HEK293T (cell line): Measurements from ENCODE around the gene PRKAG2.

Experiments
- CTCF ChIA-PET: fragments of 350-600 bp; formaldehyde crosslinking; extraction: SDS; loops from one replicate; lab custom pipeline; 2021; ENCODE audit warnings: antibody characterized with exemption, inconsistent platforms; lab: Yijun Ruan, JAX
- POLR2A ChIA-PET: fragments of 350-600 bp; formaldehyde crosslinking; extraction: SDS; loops from one replicate; lab custom pipeline; 2020; ENCODE audit warnings: antibody characterized with exemption, inconsistent platforms; lab: Yijun Ruan, JAX
- DNase-seq: peaks from one replicate; pipeline ENCODE4 v3.0.0; 2012; ENCODE audit warnings: mixed read lengths; ENCODE audit errors: extremely low spot score
- ARNT ChIP-seq: fragments of 450-650 bp; IDR thresholded peaks from 2 replicates; pipeline ENCODE4 v1.6.1; 2017; ENCODE audit warnings: mild to moderate bottlenecking
- BHLHE40 ChIP-seq: fragments of 450-650 bp; IDR thresholded peaks from 2 replicates; pipeline ENCODE4 v1.6.1; 2016; ENCODE audit warnings: mild to moderate bottlenecking, moderate library complexity, borderline replicate concordance
- CTBP1 ChIP-seq: fragments of 450-650 bp; IDR thresholded peaks from 2 replicates; pipeline ENCODE4 v1.6.1; 2016; ENCODE audit warnings: borderline replicate concordance
- ELF4 ChIP-seq: fragments of 450-650 bp; IDR thresholded peaks from 2 replicates; pipeline ENCODE4 v1.6.1; 2017; ENCODE audit warnings: antibody characterized with exemption
- FOXA1 ChIP-seq: fragments of 450-650 bp; IDR thresholded peaks from 2 replicates; pipeline ENCODE4 v1.6.1; 2016; ENCODE audit warnings: mild to moderate bottlenecking
- FOXK2 ChIP-seq: fragments of 450-650 bp; IDR thresholded peaks from 2 replicates; pipeline ENCODE4 v1.6.1; 2016; ENCODE audit warnings: mild to moderate bottlenecking
- FOXM1 ChIP-seq: fragments of 450-650 bp; IDR thresholded peaks from 2 replicates; pipeline ENCODE4 v1.6.1; 2017; ENCODE audit warnings: mild to moderate bottlenecking, borderline replicate concordance
- HDGF ChIP-seq: fragments of 450-650 bp; IDR thresholded peaks from 2 replicates; pipeline ENCODE4 v1.6.1; 2017; ENCODE audit warnings: antibody characterized with exemption, borderline replicate concordance
- L3MBTL2 ChIP-seq: fragments of 450-650 bp; conservative IDR thresholded peaks from 2 replicates; pipeline ENCODE4 v1.6.1; 2016; ENCODE audit warnings: mild to moderate bottlenecking
- LEF1 ChIP-seq: fragments of 450-650 bp; IDR thresholded peaks from 2 replicates; pipeline ENCODE4 v1.6.1; 2017; ENCODE audit warnings: mild to moderate bottlenecking, borderline replicate concordance
- NFRKB ChIP-seq: fragments of 450-650 bp; IDR thresholded peaks from 2 replicates; pipeline ENCODE4 v1.6.1; 2016; ENCODE audit warnings: mild to moderate bottlenecking, moderate library complexity
- SP1 ChIP-seq: fragments of 450-650 bp; IDR thresholded peaks from 2 replicates; pipeline ENCODE4 v1.6.1; 2017
- SUZ12 ChIP-seq: fragments of 450-650 bp; IDR thresholded peaks from 2 replicates; pipeline ENCODE4 v1.6.1; 2016; ENCODE audit warnings: mild to moderate bottlenecking
- TARDBP ChIP-seq: fragments of 450-650 bp; IDR thresholded peaks from 2 replicates; pipeline ENCODE4 v1.6.1; 2016
- ZNF384 ChIP-seq: fragments of 450-650 bp; IDR thresholded peaks from 2 replicates; pipeline ENCODE4 v1.6.1; 2016
- TF ChIP-seq, protein P1 (sequence below): fragments of 450-650 bp; IDR thresholded peaks from 2 replicates; pipeline ENCODE4 v1.6.1; 2016

Gene PRKAG2

DNA sequence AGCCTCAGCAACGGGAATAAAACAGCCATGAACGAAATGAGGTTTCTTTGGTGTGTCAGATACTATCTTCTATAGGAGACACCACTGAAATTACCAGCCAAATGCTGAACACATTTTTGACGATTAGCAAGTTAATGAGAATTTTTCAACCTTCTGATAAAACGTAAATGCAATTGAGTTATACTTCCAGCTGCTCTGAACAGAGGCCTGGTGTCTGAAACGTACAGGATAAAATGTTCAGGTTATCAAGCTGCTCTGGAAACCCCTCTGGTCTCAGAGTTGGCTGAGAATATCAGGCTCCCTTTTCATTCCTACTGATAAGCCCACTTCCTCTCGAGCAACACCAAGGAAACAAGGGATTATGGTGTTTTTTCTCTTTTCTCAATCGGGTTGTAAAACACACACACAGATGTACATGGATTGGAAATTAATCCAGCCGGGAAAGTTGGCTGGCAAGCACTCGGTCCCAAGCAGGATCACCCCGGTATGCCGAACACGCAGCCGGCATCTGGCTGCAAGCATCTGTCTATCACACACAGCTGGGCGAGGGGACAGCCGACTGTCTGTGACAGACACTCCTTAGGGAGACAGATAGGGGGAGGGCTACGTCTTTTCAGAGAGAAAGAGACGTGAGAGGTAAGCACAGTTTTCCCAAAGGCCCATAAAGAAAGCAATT is 171.8 kb downstream of the PRKAG2 start:
- peak; percentile 44 for DNase-seq
- ChIA-PET CTCF (interaction anchor here (0.5 to 2.1 kb wide), 4 partner anchors 9 to 49 kb away, joined by 3 to 13 read pairs (median 3); no protein-coding TSS in a partner anchor), POLR2A (interaction anchor here (0.7 kb wide), 1 partner anchor 73 kb away, joined by 3 read pairs; no protein-coding TSS in a partner anchor)
- TF ChIP-seq CTBP1 (no peak), ELF4 (no peak), SP1 (no peak), ARNT (no peak), FOXK2 (no peak), LEF1 (no peak), ZNF384 (no peak), TARDBP (no peak), FOXM1 (no peak), BHLHE40 (no peak)
- TF ChIP-seq, protein P1, sequence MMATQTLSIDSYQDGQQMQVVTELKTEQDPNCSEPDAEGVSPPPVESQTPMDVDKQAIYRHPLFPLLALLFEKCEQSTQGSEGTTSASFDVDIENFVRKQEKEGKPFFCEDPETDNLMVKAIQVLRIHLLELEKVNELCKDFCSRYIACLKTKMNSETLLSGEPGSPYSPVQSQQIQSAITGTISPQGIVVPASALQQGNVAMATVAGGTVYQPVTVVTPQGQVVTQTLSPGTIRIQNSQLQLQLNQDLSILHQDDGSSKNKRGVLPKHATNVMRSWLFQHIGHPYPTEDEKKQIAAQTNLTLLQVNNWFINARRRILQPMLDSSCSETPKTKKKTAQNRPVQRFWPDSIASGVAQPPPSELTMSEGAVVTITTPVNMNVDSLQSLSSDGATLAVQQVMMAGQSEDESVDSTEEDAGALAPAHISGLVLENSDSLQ: no peak; the same call in 1 of the 2 replicates

DNA sequence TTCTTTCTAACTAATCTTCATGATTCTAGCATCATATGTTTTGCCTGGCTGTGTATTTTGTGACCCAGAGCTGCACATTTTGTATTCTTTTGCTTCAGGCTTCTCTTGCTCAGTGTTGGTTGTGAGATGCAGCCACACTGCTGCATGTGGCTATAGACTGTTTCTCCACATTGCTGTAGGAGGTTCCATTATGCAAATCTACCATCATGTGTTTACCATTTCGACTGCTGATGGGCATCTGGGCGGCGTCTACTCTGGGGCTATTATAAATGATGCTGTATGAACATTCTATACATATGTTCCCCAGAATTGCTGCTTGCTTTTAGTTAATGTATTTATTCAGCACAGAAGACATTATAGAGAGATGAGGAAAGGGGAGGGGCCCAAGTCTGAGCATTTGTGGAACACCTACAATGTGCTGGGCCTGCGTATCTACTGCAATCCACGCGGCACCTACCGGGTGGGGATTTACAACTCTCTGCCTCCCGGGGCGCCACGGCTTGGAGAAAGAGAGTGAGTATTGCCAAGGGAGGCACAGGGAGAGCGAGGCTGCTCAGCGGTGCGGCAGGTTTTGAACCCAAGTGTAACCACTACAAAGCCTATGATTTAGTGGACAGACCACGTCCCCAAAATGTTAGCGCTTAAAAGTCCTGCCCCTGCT is 172.5 kb downstream of the PRKAG2 start:
- ChIA-PET POLR2A (no interaction called here), CTCF (interaction anchor here (0.6 to 2.1 kb wide), 4 partner anchors 17 to 690 kb away, joined by 3 to 7 read pairs (median 3); no protein-coding TSS in a partner anchor)
- no peak for TF ChIP-seq BHLHE40
- no peak for TF ChIP-seq HDGF
- no peak for TF ChIP-seq ELF4
- TF ChIP-seq TARDBP: no peak
- no peak for TF ChIP-seq FOXA1
- no peak for TF ChIP-seq FOXK2
- no peak for TF ChIP-seq NFRKB
- TF ChIP-seq, protein P1: no peak
- TF ChIP-seq SUZ12: no peak
- no peak for TF ChIP-seq SP1
- TF ChIP-seq L3MBTL2: no peak
- no peak for TF ChIP-seq ZNF384
- TF ChIP-seq FOXM1: no peak
- TF ChIP-seq ARNT: no peak
- no peak for TF ChIP-seq LEF1
- TF ChIP-seq CTBP1: no peak
- no peak for DNase-seq

DNA sequence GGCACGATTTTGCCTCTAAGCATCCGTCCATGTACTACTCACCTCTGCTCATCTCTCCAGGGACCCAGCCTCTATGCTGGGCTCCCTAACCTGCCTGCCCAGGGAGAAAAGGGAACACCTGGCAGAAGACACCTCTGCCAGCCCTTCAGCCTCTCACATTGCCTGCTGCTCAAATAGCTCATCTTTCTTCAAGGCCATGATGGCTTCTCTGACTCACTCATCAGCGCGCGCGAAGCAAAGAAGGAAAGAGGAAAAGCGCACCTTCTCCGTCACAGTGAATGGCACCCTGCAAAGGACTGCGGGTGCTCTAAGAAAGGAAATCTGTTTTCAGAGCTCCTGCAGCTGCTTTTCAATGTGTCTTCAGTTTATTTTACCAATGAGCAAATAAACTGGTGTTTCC is 174.0 kb downstream of the PRKAG2 start:
- ChIA-PET CTCF (interaction anchor here (0.8 to 2.1 kb wide), 2 partner anchors 82 to 130 kb away, joined by 3 to 7 read pairs; no protein-coding TSS in a partner anchor), POLR2A (no interaction called here)
- no peak for DNase-seq
- no peak for TF ChIP-seq BHLHE40
- TF ChIP-seq, protein P1: no peak
- TF ChIP-seq SP1: no peak
- TF ChIP-seq NFRKB: no peak
- TF ChIP-seq HDGF: no peak
- no peak for TF ChIP-seq FOXA1

DNA sequence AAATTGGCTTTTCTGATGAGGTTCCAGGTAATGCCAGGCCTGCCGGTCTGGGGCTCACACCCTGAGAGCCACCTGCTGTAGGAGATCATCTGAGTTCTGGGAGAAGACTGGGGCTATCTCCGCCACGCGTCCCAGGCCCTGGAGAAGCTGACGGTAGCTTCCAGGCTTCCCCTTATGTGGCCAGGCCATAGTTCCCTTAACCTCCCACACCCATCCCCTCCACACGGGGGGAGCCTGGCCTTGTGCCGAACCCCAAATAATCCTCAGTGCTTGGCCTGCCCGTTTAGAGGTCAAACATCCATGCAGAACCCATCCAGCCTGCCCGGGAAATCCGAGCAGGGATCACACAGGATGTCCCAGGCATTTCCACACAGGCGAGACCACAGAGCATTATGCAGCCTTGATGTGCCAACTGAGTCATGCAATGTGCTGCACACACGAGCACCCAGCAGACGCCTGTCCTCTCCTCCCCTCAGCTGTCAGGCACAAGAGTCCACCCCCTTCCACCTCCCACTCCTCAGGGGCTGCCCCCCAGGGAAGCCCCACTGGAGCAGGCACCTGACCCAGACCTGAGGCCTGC is 176.2 kb downstream of the PRKAG2 start:
- ChIA-PET CTCF (interaction anchor here (0.6 kb wide), 1 partner anchor 77 kb away, joined by 3 read pairs; no protein-coding TSS in a partner anchor), POLR2A (no interaction called here)
- TF ChIP-seq ELF4: no peak
- DNase-seq: no peak

DNA sequence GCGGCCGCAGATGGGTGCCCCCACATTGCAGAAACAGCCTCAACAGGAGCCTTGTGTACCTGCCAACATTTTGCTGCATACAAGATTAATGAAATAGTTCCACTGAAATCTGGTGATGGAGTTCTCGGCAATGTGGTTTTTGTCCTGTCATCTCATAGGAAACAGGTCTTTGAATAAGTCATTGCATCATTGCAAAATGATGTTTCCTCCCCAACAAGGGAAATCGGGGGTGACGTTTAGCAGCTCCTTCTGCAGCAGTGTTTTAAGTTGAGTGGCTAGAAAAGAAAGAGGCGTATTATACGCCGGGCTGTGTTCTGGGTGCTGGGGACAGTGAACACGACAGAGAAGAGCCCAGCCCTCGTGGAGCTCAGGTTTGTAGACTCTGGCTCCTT is 177.0 kb downstream of the PRKAG2 start:
- TF ChIP-seq CTBP1: no peak
- TF ChIP-seq NFRKB: no peak
- TF ChIP-seq BHLHE40: no peak
- no peak for TF ChIP-seq TARDBP
- no peak for TF ChIP-seq ELF4
- no peak for TF ChIP-seq SUZ12
- no peak for TF ChIP-seq LEF1
- TF ChIP-seq ZNF384: no peak
- TF ChIP-seq FOXA1: no peak
- no peak for TF ChIP-seq HDGF
- no peak for TF ChIP-seq SP1
- TF ChIP-seq, protein P1: no peak
- no peak for TF ChIP-seq FOXM1
- no peak for TF ChIP-seq L3MBTL2
- no peak for TF ChIP-seq ARNT
- no peak for TF ChIP-seq FOXK2
- ChIA-PET CTCF (no interaction called here), POLR2A (no interaction called here)
- no peak for DNase-seq
